GM21825 (cell line): ENCODE measurements around the gene RPS23.

ENCODE experiments used
- ATAC-seq: cut with Tn5 transposase; IDR thresholded peaks from one replicate; pipeline ENCODE4 v1.9.1; 2021; ENCODE audit warnings: mild to moderate bottlenecking, moderate library complexity; ENCODE audit not compliant: unreplicated experiment

The RPS23 gene

DNA sequence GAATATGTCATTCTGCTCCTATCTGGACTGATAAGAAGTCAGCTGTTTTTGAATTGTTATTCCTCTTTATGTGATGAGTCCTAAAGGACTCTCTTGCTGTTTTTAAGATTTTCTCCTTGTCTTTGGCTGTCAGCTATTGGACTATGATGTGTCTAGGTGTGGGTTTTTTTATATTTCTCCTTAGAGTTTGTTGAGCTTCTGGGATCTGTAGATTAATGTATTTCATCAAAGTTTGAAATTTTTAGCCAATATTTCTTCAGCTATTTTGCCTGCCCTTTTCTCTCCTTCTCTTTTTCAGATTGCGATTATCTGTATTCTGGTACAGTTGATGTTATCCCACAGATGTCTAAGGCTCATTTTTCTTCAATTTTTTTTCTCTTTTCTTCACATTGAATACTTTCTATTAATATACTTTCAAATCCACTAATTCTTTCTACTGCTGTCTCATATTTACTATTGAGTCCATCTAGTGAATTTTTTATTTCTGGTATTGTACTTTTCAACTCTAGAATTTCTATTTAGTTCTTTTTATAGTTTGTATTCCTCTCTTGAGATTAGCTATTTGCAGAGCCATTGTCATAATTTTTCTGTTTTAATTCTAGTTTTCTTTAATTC, 31.1 kb downstream of the RPS23 start:
- ATAC-seq: no peak

DNA sequence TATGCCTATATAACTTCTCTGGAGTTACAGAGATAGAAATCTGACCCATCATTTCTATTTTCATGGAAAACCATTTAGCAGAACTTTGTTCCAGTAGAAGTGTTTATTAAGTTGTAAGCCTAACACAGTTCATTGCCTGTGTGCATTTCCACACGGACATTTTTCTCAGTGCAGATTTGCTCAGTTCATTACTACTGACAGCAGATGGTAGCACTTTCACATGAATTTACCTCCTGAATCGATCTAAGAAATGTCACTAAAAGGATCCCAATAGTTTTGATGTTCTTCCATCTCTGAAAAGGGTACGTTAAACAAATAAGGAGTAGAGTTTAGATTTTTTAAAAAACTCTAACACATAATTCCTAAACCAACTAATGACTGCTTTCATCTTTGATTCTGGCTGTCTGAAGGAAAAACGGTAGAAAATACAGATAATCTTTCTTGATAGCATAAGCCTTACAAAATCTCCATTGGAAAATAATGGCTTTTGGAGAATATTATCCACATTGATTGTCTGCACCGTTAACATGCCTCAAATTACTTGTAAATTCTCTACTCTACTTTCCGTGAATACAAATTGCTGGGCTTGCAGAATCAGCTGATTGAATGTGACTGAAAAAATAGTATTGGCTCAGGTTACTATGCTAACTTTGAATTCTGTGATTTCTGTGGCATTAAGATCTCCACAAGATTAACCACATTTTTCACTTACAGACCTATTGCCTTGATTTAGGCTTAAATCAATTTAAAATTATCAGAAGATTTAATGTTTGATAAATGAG, 33.1 kb downstream of the RPS23 start:
- no peak for ATAC-seq

DNA sequence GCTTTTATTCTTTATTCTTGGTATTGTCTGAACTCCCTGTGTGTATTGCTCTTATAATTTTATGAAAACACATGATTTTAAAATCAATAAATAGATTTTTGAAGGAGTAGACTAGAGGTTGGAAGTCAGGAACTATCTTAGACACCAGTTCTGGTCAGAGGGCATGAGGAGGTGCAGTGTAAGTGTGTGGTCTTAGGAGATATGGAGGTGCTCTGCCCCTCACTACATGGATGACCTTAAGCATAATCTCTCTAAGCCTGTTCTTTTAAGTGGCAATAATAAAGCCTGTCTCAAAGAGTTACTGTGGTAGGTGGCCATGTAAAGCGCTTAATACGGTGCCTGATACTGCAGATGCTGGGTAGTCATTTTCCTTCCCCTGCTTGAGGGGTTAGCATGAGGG, 34.0 kb downstream of the RPS23 start:
- ATAC-seq: no peak

DNA sequence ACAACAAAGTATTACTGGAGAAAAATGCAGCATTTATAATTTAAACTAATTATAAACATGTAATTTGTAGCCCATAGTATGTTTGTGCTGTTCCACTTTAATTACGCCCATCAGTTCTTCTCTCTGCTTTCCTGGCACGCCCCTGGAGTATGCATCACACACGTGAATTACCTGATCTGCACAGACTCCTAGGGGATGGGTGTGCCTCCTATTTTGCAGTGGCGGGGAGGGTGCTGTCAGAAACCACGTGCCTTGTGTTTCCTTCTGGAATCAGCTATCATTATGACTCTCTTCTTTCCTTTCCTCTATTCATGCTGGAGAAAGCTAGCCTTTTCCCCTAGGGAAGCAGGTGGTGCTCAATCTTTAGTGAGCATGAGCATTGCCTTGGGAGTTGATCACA, 43.3 kb downstream of the RPS23 start:
- ATAC-seq: no peak

DNA sequence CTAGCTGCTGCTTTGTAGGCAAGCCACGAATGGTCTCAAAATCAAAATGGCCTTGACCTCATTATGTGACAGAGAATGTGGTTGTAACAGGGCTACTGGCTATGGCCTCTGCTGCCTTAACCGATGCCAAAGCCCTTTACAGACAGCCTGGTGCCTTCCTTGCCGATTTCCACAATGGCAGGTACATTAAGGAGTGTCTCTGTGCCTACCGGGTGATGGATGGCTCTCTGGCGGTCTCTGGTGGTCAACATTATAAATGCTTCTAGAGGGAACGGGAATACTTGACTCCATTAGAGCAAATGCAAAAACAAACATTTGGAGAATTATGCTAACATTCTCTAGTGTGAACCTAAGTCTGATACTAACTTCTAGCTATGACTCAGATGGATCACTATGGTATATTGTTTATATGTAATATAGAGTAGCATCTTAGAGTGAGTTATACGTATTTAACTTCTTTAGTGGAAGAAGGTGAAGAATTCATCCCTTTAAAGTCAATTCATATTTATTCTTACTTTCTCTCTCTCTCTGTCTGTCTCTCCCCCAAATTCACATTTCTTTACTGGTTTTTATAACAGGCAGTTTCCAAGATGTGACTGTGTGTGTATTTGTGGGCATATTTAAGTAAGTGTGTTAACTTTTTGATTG, 52.5 kb downstream of the RPS23 start:
- peak; percentile 81 for ATAC-seq
